Endothelial cell of umbilical vein (primary cell): Measurements from ENCODE around the gene TCP10L. TPM values are rescaled to one million over a fixed set of nuclear protein-coding genes. Genes with fewer than 3 reads are reported as not detected.

ENCODE experiments used
- BruUV-seq: library from RNA; stranded (reverse); fragments of 400-500 nt; replicated peaks from 2 replicates; lab custom pipeline; 2021; lab: Mats Ljungman, UMichigan
- CTCF ChIA-PET: fragments of 300-600, 350-600 bp; sonication (Branson Sonifier 250); formaldehyde crosslinking; loops from one replicate; lab custom pipeline; 2021; ENCODE audit warnings: antibody characterized with exemption, inconsistent platforms; lab: Charles Lee
- POLR2A ChIA-PET: fragments of 300-600, 350-600 bp; sonication (Branson Sonifier 250); formaldehyde crosslinking; loops from one replicate; lab custom pipeline; 2021; ENCODE audit warnings: antibody characterized with exemption, inconsistent platforms; lab: Charles Lee
- DNase-seq: peaks from one replicate; pipeline ENCODE4 v3.0.0-alpha.2; 2011; ENCODE audit warnings: low read depth, low spot score
- FAIRE-seq: peaks from 2 replicates; lab custom pipeline; 2011; peaks lifted over from hg19 to GRCh38; lab: Jason Lieb, UNC
- H2AFZ ChIP-seq: 2 replicates; pipeline ENCODE4 v1.6.0; 2012; ENCODE audit warnings: low read depth, low read length, control low read depth, inconsistent platforms
- H3K27ac ChIP-seq: 2 replicates; pipeline ENCODE4 v1.5.1; 2011; ENCODE audit warnings: low read depth, mild to moderate bottlenecking, control low read depth, low read length, moderate library complexity; ENCODE audit not compliant: insufficient read depth
- H3K27me3 ChIP-seq, 2 experiments: 2 replicates each; pipeline versions ENCODE4 v1.6.0 to v1.6.1; 2011; ENCODE audit warnings: low read length in 2 of 2, mixed read lengths in 1 of 2; ENCODE audit not compliant: control insufficient read depth in 2 of 2, insufficient read depth in 2 of 2
- H3K36me3 ChIP-seq, 2 experiments: 2 replicates in 1 of 2; 3 replicates in 1 of 2; pipeline ENCODE4 v1.5.1; 2011; ENCODE audit warnings: low read length in 2 of 2, mild to moderate bottlenecking in 1 of 2, moderate library complexity in 1 of 2; ENCODE audit not compliant: control insufficient read depth in 2 of 2, insufficient read depth in 2 of 2; ENCODE audit errors: extremely low read depth in 1 of 2
- H3K4me1 ChIP-seq: 3 replicates; pipeline ENCODE4 v1.5.1; 2011; ENCODE audit warnings: mild to moderate bottlenecking, low read length; ENCODE audit not compliant: control insufficient read depth, insufficient read depth; ENCODE audit errors: extremely low read depth
- H3K4me2 ChIP-seq: 2 replicates; pipeline ENCODE4 v1.6.1; 2011; ENCODE audit warnings: low read length, control low read depth, mixed read lengths; ENCODE audit not compliant: insufficient read depth
- H3K4me3 ChIP-seq, 3 experiments: fragments of 200-600 bp in 1 of 3; sonication (generic), shearing (Covaris generic) in 1 of 3; replicated peaks in 1 of 3; 2 replicates each; pipeline ENCODE4 v1.5.1; 2011 to 2016; ENCODE audit warnings: control low read depth in 3 of 3, low read length in 3 of 3, mild to moderate bottlenecking in 2 of 3, inconsistent platforms in 1 of 3, low read depth in 1 of 3, moderate library complexity in 1 of 3; ENCODE audit not compliant: insufficient read depth in 1 of 3
- H3K79me2 ChIP-seq: 2 replicates; pipeline ENCODE4 v1.6.0; 2012; ENCODE audit warnings: low read length, inconsistent platforms; ENCODE audit not compliant: control insufficient read depth, insufficient read depth
- H3K9ac ChIP-seq: replicated peaks from 2 replicates; pipeline ENCODE3; 2011; ENCODE audit warnings: low read length, control low read depth; ENCODE audit not compliant: insufficient read depth; ENCODE audit errors: extremely low read depth
- H3K9me1 ChIP-seq: replicated peaks from 3 replicates; pipeline ENCODE4 v1.6.0; 2011; ENCODE audit warnings: mild to moderate bottlenecking, low read length; ENCODE audit not compliant: control insufficient read depth, insufficient read depth; ENCODE audit errors: extremely low read depth
- H3K9me3 ChIP-seq: replicated peaks from 2 replicates; pipeline ENCODE4 v1.5.1; 2012; ENCODE audit warnings: low read length, inconsistent platforms; ENCODE audit not compliant: control insufficient read depth, insufficient read depth
- H4K20me1 ChIP-seq: replicated peaks from 2 replicates; pipeline ENCODE3; 2011; ENCODE audit warnings: mild to moderate bottlenecking, low read length; ENCODE audit not compliant: control insufficient read depth, insufficient read depth; ENCODE audit errors: extremely low read depth
- EZH2 ChIP-seq: IDR thresholded peaks from 2 replicates; pipeline ENCODE4 v1.6.1; 2012; ENCODE audit warnings: borderline replicate concordance, low read depth, mild to moderate bottlenecking, moderate library complexity, low read length, inconsistent platforms; ENCODE audit not compliant: severe bottlenecking
- FOS ChIP-seq: IDR thresholded peaks from 2 replicates; pipeline ENCODE4 v1.6.1; 2011; ENCODE audit warnings: mild to moderate bottlenecking, low read length, moderate library complexity, borderline replicate concordance; ENCODE audit not compliant: insufficient read depth
- GATA2 ChIP-seq: IDR thresholded peaks from 2 replicates; pipeline ENCODE4 v1.7.0; 2011; ENCODE audit warnings: low read depth, mild to moderate bottlenecking, moderate library complexity, mixed read lengths, low read length; ENCODE audit not compliant: insufficient read length, insufficient read depth
- JUN ChIP-seq: IDR thresholded peaks from 2 replicates; pipeline ENCODE4 v1.6.1; 2011; ENCODE audit warnings: borderline replicate concordance, low read depth; ENCODE audit not compliant: insufficient read length, insufficient read depth
- MYC ChIP-seq: IDR thresholded peaks from one replicate; pipeline ENCODE4 v1.6.1; 2011; ENCODE audit warnings: mild to moderate bottlenecking, low read depth, low read length
- POLR2AphosphoS5 ChIP-seq: IDR thresholded peaks from 2 replicates; pipeline ENCODE4 v1.6.1; 2012; ENCODE audit warnings: low read depth, mild to moderate bottlenecking, control low read depth, low read length, moderate library complexity; ENCODE audit not compliant: insufficient read depth
- dilution Hi-C: fragments of 300-500 bp; cut with MboI; formaldehyde crosslinking; loops from one replicate; pipeline ENCODE4 v1.15.0; 2019; ENCODE audit warnings: low sequenced_read_pairs; ENCODE audit not compliant: extremely low pct_ligation_motif_present
- intact Hi-C: fragments of 100-400 bp; cut with micrococcal nuclease; formaldehyde crosslinking; loops from one replicate; pipeline ENCODE4 v1.10.0; 2022
- polyA plus RNA-seq, 4 experiments: library from polyadenylated mRNA; depleted of rRNA in 3 of 4; stranded (reverse) in 3 of 4; unstranded in 1 of 4; fragments of >200 nt; gene quantifications; 2 replicates each; pipeline versions ENCODE4 v1.2.1 to v1.2.3, GENCODE V29; 2011 to 2012; ENCODE audit warnings: missing spikeins in 1 of 4
- total RNA-seq: library from RNA; stranded (reverse); gene quantifications from 2 replicates; pipeline ENCODE4 v1.2.3, GENCODE V29; 2021
- TF ChIP-seq, protein P1 (sequence below): IDR thresholded peaks from 2 replicates; pipeline ENCODE4 v1.6.1; 2011; ENCODE audit not compliant: insufficient read depth, insufficient read length
- TF ChIP-seq, protein P2 (sequence below), 2 donors: IDR thresholded peaks; 1 replicate in 1 of 2; 2 replicates in 1 of 2; pipeline ENCODE4 v1.5.1; 2011; ENCODE audit warnings: low read length in 2 of 2, mild to moderate bottlenecking in 2 of 2, moderate library complexity in 2 of 2, control low read depth in 1 of 2, inconsistent platforms in 1 of 2, low read depth in 1 of 2; ENCODE audit not compliant: insufficient read depth in 1 of 2; ENCODE audit errors: extremely low read depth in 1 of 2

TCP10L gene
- total and polyA plus RNA-seq, 2 donors (not counting 3 experiments of a cell fraction or from before 2014, with no cell fraction given) = 0.07 TPM; not detected in 1

- DNase-seq (no peak), FAIRE-seq (no peak)
- Histone ChIP-seq H3K27me3 (no peaks in the 10 kb centered on the region), H3K9me1 (no peaks in the 10 kb centered on the region), H3K27ac (no peak overlapping the region), H3K79me2 (no peaks in the 10 kb centered on the region), H4K20me1 (no peaks in the 10 kb centered on the region), H3K9me3 (no peaks in the 10 kb centered on the region), H3K4me1 (no peaks in the 10 kb centered on the region), H2AFZ (no peak overlapping the region), H3K36me3 (peaks cover 16 to 34% of the 10 kb centered on the region in 2 experiments), H3K9ac (no peak overlapping the region), H3K4me2 (no peak overlapping the region), H3K4me3 (no peak overlapping the region)
- ChIA-PET POLR2A (no interaction called here), CTCF (no interaction called here)
- BruUV-seq = no TSS peak
- dilution Hi-C loops (no loop called here), intact Hi-C loops (loop anchor here (5.0 kb wide), 2 partner anchors 296 to 816 kb away; no protein-coding TSS in a partner anchor)
- no peak for TF ChIP-seq MYC
- TF ChIP-seq, protein P1, sequence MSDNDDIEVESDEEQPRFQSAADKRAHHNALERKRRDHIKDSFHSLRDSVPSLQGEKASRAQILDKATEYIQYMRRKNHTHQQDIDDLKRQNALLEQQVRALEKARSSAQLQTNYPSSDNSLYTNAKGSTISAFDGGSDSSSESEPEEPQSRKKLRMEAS = no peak
- TF ChIP-seq GATA2 = no peak
- TF ChIP-seq JUN = no peak
- no peak for TF ChIP-seq POLR2AphosphoS5
- TF ChIP-seq, protein P2, sequence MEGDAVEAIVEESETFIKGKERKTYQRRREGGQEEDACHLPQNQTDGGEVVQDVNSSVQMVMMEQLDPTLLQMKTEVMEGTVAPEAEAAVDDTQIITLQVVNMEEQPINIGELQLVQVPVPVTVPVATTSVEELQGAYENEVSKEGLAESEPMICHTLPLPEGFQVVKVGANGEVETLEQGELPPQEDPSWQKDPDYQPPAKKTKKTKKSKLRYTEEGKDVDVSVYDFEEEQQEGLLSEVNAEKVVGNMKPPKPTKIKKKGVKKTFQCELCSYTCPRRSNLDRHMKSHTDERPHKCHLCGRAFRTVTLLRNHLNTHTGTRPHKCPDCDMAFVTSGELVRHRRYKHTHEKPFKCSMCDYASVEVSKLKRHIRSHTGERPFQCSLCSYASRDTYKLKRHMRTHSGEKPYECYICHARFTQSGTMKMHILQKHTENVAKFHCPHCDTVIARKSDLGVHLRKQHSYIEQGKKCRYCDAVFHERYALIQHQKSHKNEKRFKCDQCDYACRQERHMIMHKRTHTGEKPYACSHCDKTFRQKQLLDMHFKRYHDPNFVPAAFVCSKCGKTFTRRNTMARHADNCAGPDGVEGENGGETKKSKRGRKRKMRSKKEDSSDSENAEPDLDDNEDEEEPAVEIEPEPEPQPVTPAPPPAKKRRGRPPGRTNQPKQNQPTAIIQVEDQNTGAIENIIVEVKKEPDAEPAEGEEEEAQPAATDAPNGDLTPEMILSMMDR (IDR thresholded peaks at IDR 0.05; ENCODE audit: extremely low read depth in 1 of 2, insufficient read depth in 1 of 2, low read depth in 1 of 2, low read length in 2 of 2) = no peak
- TF ChIP-seq FOS = no peak
- no peak for TF ChIP-seq EZH2
Measured at GRCh38 chr21:32603131-32603530, 17.8 kb upstream of the TCP10L start.
